WTC11 (cell line): ENCODE data around the gene IFIT1. TPM values are rescaled to one million over a fixed set of nuclear protein-coding genes. Genes with fewer than 3 reads are reported as not detected.

Experiments used
- ATAC-seq: fragments of 200-7000 bp; cut with Tn5 transposase; 2 replicates; pipeline ENCODE4 v1.10.0; 2021; ENCODE audit warnings: mild to moderate bottlenecking, moderate library complexity
- CTCF ChIA-PET: fragments of 300-600 bp; sonication (Branson Sonifier 250); formaldehyde crosslinking; loops from one replicate; lab custom pipeline; 2021; ENCODE audit warnings: antibody characterized with exemption; lab: Charles Lee
- POLR2A ChIA-PET: fragments of 350-600 bp; sonication (Branson Sonifier 250); formaldehyde crosslinking; loops from one replicate; lab custom pipeline; 2021; ENCODE audit warnings: antibody characterized with exemption; lab: Charles Lee
- DNase-seq: peaks from one replicate; pipeline ENCODE4 v3.0.0; 2021; ENCODE audit warnings: low spot score
- H3K27ac Mint-ChIP-seq: 2 replicates; pipeline ENCODE4 v1.8.0; 2021; ENCODE audit warnings: mixed read lengths
- H3K27me3 Mint-ChIP-seq: 2 replicates; pipeline ENCODE4 v1.8.0; 2021; ENCODE audit warnings: low read depth, mild to moderate bottlenecking, moderate library complexity, mixed read lengths
- H3K36me3 Mint-ChIP-seq: 2 replicates; pipeline ENCODE4 v1.8.0; 2021; ENCODE audit warnings: mixed read lengths
- H3K4me1 Mint-ChIP-seq: 2 replicates; pipeline ENCODE4 v1.8.0; 2022; ENCODE audit warnings: mixed read lengths
- H3K4me3 Mint-ChIP-seq: 2 replicates; pipeline ENCODE4 v1.8.0; 2021; ENCODE audit warnings: mild to moderate bottlenecking, moderate library complexity, mixed read lengths
- H3K9me3 Mint-ChIP-seq: 2 replicates; pipeline ENCODE4 v1.8.0; 2021; ENCODE audit warnings: mixed read lengths
- AR ChIP-seq: fragments of 250-450 bp; sonication (Bioruptor Pico); IDR thresholded peaks from 2 replicates; pipeline ENCODE4 v1.9.0; 2021; ENCODE audit warnings: mild to moderate bottlenecking
- CBFB ChIP-seq: sonication (generic); formaldehyde crosslinking; IDR thresholded peaks from 2 replicates; pipeline ENCODE4 v1.8.1; 2022; ENCODE audit warnings: mild to moderate bottlenecking, low read depth, missing genetic modification reagents
- CDX4 ChIP-seq: fragments of 250-450 bp; sonication (Bioruptor Pico); IDR thresholded peaks from 2 replicates; pipeline ENCODE4 v1.9.0; 2021; ENCODE audit warnings: moderate library complexity, mild to moderate bottlenecking, inconsistent platforms, borderline replicate concordance
- E2F4 ChIP-seq: sonication (generic); formaldehyde crosslinking; IDR thresholded peaks from 2 replicates; pipeline ENCODE4 v1.8.1; 2022; ENCODE audit warnings: low read depth, mild to moderate bottlenecking, moderate library complexity, missing genetic modification reagents, borderline replicate concordance
- FOXP1 ChIP-seq: sonication (generic); formaldehyde crosslinking; IDR thresholded peaks from 2 replicates; pipeline ENCODE4 v1.8.0; 2022; ENCODE audit warnings: missing genetic modification reagents, mild to moderate bottlenecking, moderate library complexity, borderline replicate concordance
- NFYB ChIP-seq: sonication (generic); formaldehyde crosslinking; conservative IDR thresholded peaks from 2 replicates; pipeline ENCODE4 v1.8.0; 2022; ENCODE audit warnings: low read depth, missing genetic modification reagents
- OVOL2 ChIP-seq: fragments of 250-450 bp; sonication (Bioruptor Pico); IDR thresholded peaks from 2 replicates; pipeline ENCODE4 v1.9.0; 2021; ENCODE audit warnings: mild to moderate bottlenecking, borderline replicate concordance
- RORB ChIP-seq: fragments of 250-450 bp; sonication (Bioruptor Pico); IDR thresholded peaks from 2 replicates; pipeline ENCODE4 v1.9.0; 2021; ENCODE audit warnings: mild to moderate bottlenecking
- SMAD3 ChIP-seq: sonication (generic); formaldehyde crosslinking; IDR thresholded peaks from 2 replicates; pipeline ENCODE4 v1.8.0; 2022; ENCODE audit warnings: missing genetic modification reagents, mild to moderate bottlenecking, borderline replicate concordance
- STAT6 ChIP-seq: sonication (generic); formaldehyde crosslinking; conservative IDR thresholded peaks from 2 replicates; pipeline ENCODE4 v1.8.1; 2023; ENCODE audit warnings: mild to moderate bottlenecking, low read depth, missing genetic modification reagents, moderate library complexity
- TP53 ChIP-seq: sonication (generic); formaldehyde crosslinking; IDR thresholded peaks from 2 replicates; pipeline ENCODE4 v1.8.1; 2023; ENCODE audit warnings: mild to moderate bottlenecking, missing genetic modification reagents
- USF2 ChIP-seq: sonication (generic); formaldehyde crosslinking; IDR thresholded peaks from 2 replicates; pipeline ENCODE4 v1.8.1; 2023; ENCODE audit warnings: mild to moderate bottlenecking, missing genetic modification reagents, moderate library complexity
- ZBTB21 ChIP-seq: sonication (generic); formaldehyde crosslinking; IDR thresholded peaks from 2 replicates; pipeline ENCODE4 v1.8.1; 2023; ENCODE audit warnings: mild to moderate bottlenecking, missing genetic modification reagents, borderline replicate concordance
- ZNF396 ChIP-seq: fragments of 250-450 bp; sonication (Bioruptor Pico); IDR thresholded peaks from 2 replicates; pipeline ENCODE4 v1.8.0; 2021; ENCODE audit warnings: mild to moderate bottlenecking, moderate library complexity, borderline replicate concordance
- ZNF671 ChIP-seq: fragments of 250-450 bp; sonication (Bioruptor Pico); IDR thresholded peaks from 2 replicates; pipeline ENCODE4 v1.8.0; 2021; ENCODE audit warnings: mild to moderate bottlenecking
- total RNA-seq: library from RNA; stranded (reverse); gene quantifications from 3 replicates; pipeline ENCODE4 v1.2.3, GENCODE V29; 2021

The IFIT1 gene
- total RNA-seq, 1 experiment from 2014 or later: 1.5 TPM

- ATAC-seq: no peak
These were observed 7.7 kb upstream of the IFIT1 start for GRCh38 chr10:89384474-89385340.

GRCh38 chr10:89388806-89389205, 3.6 kb upstream of the IFIT1 start:
- no peak overlapping the region; the same call in 1 of the 2 replicates for H3K27ac Mint-ChIP-seq
- H3K27me3 Mint-ChIP-seq: no peaks in the 10 kb centered on the region
- CTCF ChIA-PET: interaction anchor here (0.5 to 1.3 kb wide), 12 partner anchors 8 to 173 kb away, joined by 3 to 11 read pairs (median 3); no protein-coding TSS in a partner anchor
- POLR2A ChIA-PET: no interaction called here
- H3K36me3 Mint-ChIP-seq: no peaks in the 10 kb centered on the region
- DNase-seq (no peak), ATAC-seq (no peak)
- H3K4me1 Mint-ChIP-seq: peaks cover 21% of the 10 kb centered on the region
- TF ChIP-seq CDX4 (CRISPR knock-in tag) (no peak), NFYB (CRISPR knock-in tag) (no peak), AR (CRISPR knock-in tag) (no peak), SMAD3 (CRISPR knock-in tag) (no peak)
- H3K4me3 Mint-ChIP-seq: no peak overlapping the region
- H3K9me3 Mint-ChIP-seq: no peaks in the 10 kb centered on the region

More at GRCh38 chr10:89384474-89385340, 7.7 kb upstream of the IFIT1 start:
- Mint-ChIP-seq H3K27me3 (no peaks in the 10 kb centered on the region), H3K4me3 (no peak overlapping the region), H3K27ac (no peak overlapping the region), H3K36me3 (no peaks in the 10 kb centered on the region), H3K4me1 (peaks cover 9% of the 10 kb centered on the region), H3K9me3 (no peaks in the 10 kb centered on the region)
- CTCF ChIA-PET: interaction anchor here (1.0 kb wide), 1 partner anchor 15 kb away, joined by 7 read pairs; no protein-coding TSS in a partner anchor
- TF ChIP-seq E2F4 (no peak), CBFB (CRISPR knock-in tag) (no peak)
- no peak for DNase-seq
- POLR2A ChIA-PET: no interaction called here

GRCh38 chr10:89389254-89389653, 3.2 kb upstream of the IFIT1 start:
- TF ChIP-seq TP53 (CRISPR knock-in tag) (no peak), OVOL2 (CRISPR knock-in tag) (no peak), STAT6 (no peak), AR (CRISPR knock-in tag) (no peak), ZNF396 (CRISPR knock-in tag) (no peak), FOXP1 (no peak), RORB (CRISPR knock-in tag) (no peak), ZNF671 (CRISPR knock-in tag) (no peak), USF2 (CRISPR knock-in tag) (no peak), ZBTB21 (CRISPR knock-in tag) (no peak)
- Mint-ChIP-seq H3K36me3 (no peaks in the 10 kb centered on the region), H3K27ac (no peak overlapping the region), H3K4me3 (no peak overlapping the region), H3K4me1 (peaks cover 21% of the 10 kb centered on the region), H3K27me3 (no peaks in the 10 kb centered on the region), H3K9me3 (no peaks in the 10 kb centered on the region)
- ChIA-PET POLR2A (no interaction called here), CTCF (interaction anchor here (0.7 to 1.3 kb wide), 15 partner anchors 9 to 173 kb away, joined by 3 to 11 read pairs (median 4); partner anchors contain the start of genes IFIT2 and LIPA)
- DNase-seq (no peak), ATAC-seq (peak; percentile 67)
